GM21360 (cell line): ENCODE measurements around the gene SZT2.

Experiments used
- ATAC-seq: cut with Tn5 transposase; IDR thresholded peaks from one replicate; pipeline ENCODE4 v1.9.1; 2021; ENCODE audit warnings: mild to moderate bottlenecking, moderate library complexity; ENCODE audit not compliant: unreplicated experiment

SZT2 gene

DNA sequence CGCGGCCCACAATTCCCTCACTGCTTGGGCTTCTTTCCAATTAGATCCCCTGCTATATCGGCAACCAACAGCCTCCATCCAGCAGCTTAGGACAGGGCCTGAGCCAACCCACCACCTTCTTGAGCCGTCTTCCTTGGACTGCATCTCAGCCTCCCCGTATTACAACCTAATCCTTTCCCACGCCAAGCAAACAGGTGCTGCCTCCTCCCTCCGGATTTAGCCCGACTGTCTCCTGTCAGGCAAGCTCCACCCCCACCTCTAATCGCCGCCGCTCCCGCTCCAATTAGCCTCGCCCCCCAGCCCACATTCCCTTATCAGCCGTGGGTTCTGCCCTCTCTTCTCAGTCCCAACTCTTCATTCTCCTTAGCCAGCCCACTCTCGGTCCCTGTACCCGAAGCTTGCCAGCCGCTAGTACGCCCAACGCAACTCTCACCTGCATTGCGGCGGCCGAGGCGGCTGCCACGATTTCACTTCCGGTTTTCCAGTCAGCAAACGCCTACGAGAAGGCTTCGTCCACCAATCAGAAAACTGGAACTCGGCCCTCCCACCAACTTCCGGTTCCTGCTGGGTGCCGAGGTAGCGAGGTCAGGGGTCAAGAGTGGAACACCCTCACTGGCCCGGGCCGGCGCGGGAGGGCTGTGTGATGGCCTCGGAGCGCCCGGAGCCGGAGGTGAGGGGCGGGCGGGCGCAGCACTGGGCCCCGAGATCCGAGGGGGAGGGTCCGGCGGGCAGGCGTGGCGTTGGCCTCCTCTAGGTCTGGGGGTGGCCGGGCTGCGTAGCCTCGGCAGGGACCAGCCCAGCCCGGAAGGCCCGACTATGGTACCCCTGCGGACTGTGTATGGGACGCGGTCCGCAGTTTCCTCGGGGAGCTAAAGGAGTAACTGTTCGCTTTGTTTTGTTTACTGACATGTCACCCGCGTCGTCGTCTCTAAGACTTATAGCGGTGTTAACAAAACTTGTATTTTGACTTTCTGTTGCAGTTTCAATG lies at the start of gene SZT2, which contains the start of gene MED8:
Gene SZT2 (plus strand): TSS at position 574 of the 988 bp plus-strand sequence. CDS start 70 bp downstream, at position 644.
Gene MED8 (minus strand): TSS at position 475 of the 988 bp plus-strand sequence. CDS start 36 bp downstream, at position 439.
- ATAC-seq: peak; percentile 78

DNA sequence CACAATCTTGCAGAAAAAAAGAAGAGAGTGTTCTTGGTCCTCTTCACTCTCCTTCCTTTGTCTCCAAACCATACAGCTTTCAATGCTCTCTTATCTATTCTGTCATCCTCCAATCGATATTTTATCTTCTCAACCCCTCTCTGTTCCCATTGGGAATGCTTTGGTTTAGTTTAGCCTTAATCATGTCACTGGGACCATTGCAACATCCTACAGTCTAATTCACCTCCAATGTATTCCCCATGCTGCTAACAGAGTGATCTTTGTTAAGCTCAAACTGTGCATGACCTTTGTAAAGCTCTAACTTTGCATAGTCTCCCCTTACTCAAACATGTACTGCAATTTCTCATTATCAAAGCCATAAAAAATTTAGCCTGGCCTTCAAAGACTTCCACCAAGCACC lies 49.1 kb upstream of the SZT2 start:
- ATAC-seq: no peak

DNA sequence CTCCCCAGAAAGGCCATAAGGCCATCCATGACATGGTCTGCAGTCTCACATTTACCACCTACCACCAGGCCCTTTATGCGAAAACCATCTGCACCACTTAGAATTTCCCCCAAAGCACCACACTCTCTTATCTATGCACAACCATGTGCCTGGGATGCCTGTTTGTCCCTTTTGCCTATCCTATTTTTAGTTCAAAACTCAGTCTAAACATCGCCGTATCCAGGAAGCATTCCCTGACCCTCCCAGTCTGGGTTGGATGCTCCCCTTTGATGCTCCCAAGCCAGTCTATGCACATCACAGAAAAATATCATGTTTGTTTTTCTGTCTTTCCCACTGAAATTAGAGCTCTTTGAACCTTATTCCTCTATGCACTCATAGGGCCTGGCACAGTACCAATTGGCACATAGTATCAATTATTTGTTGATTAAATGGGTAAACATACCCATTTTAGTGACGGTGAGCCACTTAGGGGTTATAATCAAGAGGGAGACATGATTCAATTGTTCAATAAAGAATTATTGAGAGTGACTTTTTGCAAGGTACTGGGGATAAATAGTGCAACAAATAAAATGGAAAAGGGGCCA lies 45.3 kb upstream of the SZT2 start:
- ATAC-seq: no peak

DNA sequence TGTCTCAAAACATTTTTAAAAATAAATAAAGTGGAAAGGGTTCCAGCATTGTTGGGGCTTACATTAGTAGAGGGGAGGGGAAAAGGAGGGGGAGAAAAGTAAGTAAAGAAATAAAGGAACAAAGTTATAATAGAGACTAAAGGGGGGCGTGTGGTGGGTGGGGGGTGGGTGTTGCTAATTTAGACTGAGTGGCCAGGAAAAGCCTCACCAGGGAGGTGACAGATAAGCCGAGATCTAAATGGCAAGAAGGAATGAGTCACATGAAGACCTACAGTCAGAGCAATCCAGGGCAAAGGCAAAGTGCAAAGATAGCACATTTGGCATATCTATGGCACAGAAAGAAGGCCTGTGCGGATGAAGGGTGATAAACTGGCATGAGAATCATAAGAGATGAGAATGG lies 44.6 kb upstream of the SZT2 start:
- no peak for ATAC-seq

DNA sequence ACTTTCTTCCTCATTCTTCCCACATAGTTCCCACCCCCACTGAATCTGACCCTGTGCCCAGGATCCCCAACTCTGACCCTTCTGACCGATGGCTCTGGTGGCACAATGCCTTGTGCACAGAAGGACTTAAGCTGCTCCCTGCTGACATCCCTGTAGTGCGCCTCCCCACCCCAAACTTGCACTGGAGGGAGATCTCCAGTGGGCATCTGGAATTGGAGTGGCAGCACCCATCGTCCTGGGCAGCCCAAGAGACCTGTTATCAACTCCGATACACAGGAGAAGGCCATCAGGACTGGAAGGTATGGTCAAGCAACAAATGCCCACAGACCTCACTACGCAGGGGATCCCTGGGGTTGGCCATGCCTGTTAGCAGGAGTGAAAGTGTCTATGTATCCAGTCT lies 43.1 kb upstream of the SZT2 start:
- no peak for ATAC-seq

DNA sequence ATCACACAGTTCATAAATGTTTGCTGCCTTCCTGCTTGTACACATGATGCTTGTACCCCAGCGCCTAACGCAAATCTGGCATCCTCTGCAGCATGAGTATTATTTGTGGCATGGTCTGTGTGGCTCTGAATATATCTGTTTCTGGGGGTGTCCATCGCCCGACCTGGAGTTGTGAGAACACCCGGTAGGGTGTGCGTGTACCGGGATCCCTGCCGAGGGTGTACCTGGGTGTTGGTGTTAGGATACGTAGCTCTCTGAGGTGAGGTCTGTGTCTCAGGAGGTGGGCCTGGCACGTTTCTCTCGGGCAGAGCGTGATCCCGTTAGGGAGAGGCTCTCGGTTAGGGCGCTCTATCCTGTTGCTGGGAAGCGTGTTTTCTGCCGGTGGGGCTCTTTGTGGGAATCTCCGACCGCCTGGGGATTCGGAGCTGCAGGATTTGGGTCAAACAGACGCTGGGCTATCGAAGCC lies 41.3 kb upstream of the SZT2 start:
- no peak for ATAC-seq

DNA sequence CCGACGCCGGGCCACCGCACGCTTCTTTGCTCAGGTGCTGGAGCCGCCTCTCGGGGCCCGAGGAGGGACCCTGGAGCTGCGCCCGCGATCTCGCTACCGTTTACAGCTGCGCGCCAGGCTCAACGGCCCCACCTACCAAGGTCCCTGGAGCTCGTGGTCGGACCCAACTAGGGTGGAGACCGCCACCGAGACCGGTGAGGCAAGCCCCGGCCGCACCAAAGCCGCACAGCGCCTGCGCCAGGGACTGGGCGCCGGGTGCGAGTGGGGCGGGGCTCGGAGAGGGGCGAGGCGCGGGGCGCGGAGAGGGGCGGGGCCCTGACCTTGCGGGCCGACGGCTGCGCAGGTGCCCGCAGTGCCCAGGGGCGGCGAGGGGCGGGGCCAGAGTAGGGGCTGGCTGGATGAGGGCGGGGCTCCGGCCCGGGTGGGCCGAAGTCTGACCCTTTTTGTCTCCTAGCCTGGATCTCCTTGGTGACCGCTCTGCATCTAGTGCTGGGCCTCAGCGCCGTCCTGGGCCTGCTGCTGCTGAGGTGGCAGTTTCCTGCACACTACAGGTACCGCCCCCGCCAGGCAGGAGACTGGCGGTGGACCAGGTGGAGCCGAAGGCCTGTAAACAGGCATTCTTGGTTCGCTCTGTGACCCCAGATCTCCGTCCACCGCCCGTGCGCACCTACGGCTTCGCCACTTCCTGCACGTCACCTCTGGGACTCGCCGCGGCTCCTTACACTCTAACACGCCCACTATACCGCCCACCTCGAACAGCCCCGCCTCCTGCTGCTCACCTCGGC lies 40.7 kb upstream of the SZT2 start:
- no peak for ATAC-seq

DNA sequence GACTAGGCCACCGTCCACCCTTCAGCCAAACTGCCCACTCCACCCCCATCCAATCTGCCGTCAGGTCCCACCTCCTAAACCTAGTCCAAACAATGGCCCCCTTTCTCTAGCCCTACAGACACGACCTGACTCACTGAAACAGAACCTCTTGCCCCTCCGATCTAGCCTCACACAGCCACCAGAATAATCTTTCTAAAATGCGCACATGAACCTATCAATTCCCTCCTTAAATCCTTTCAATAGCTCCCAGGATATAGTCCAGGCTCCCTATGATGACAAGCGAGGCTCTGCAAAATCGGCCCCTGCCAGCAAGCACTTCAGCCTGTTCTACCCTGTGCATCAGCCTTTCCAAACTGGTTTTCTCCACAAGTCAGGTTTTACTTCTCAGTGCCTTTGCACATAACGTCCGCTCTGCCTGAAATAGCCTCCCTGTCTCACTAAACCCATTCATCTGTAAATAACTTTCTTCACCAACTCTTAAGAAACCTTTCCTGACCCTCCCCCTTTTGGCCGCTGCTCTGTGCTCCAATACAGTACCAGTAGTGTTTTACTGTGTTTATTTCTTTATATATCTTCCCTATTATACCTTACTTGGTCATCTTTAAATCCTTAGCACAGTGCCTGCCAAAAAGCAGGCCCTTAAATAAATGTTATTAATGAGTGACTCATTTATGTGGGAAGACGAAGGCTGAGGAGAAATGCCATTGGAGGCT lies 39.9 kb upstream of the SZT2 start:
- ATAC-seq: no peak

DNA sequence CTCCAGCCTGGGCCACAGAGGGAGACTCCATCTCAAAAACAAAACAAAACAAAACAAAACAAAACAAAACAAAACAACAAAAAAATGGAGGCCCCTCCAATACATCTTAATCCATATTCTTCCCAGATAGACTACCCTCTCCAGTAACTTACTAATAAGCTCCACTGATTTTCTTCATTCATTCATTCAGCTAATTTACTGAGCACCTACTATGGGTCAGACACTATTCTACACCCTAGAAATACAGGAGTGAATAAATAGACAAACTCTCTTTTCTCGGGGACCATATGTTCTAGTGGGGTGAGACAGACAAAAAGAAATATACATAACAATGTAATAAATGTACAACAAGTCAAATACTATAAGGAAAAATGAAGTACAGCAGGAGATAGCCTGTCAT lies 38.7 kb upstream of the SZT2 start:
- ATAC-seq: no peak

DNA sequence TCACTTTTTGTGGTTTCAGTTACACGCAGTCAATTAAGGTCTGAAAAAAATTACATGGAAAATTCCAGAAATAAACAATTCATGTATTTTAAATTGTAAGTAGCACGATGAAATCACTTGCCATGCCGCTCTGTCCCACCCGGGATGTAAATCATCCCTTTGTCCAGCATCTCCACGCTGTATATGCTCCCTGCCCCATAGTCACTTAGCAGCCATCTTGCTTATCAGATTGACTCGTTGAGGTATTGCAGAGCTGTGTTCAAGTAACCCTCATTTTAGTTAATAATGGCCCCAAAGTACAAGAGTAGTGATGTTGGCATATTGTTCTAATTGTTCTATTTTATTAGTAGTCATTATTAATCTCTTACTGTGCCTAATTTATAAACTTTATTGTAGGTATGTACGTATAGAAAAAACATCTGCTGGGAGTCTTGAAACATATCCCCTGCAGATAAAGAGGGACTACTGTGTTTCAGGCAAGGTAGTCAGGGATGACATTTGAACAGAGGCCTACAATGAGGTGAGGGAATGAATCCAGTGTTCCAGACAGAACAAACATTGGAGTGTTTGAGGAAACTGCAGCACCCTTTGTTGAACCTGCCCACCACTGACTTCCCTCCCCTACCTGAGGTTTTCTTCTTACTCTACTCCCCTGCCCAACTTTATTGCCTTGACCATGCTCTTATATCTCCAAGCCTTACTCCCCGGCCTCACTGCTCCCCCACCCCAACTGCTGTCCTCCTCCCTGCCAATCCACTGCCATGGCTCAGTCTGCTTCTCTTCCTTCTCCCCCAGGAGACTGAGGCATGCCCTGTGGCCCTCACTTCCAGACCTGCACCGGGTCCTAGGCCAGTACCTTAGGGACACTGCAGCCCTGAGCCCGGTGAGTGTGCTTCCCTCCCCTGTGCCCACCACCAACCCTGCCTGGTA lies 38.0 kb upstream of the SZT2 start:
- no peak for ATAC-seq

DNA sequence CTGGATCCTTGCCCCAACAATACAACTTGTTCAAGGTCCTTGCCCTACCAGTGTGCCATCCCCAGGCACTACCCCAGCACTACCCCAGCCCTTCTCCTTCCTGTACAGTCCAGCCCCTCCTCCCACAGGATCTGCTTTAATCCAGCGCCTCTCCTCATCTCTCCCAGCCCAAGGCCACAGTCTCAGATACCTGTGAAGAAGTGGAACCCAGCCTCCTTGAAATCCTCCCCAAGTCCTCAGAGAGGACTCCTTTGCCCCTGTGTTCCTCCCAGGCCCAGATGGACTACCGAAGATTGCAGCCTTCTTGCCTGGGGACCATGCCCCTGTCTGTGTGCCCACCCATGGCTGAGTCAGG lies 37.4 kb upstream of the SZT2 start:
- no peak for ATAC-seq

DNA sequence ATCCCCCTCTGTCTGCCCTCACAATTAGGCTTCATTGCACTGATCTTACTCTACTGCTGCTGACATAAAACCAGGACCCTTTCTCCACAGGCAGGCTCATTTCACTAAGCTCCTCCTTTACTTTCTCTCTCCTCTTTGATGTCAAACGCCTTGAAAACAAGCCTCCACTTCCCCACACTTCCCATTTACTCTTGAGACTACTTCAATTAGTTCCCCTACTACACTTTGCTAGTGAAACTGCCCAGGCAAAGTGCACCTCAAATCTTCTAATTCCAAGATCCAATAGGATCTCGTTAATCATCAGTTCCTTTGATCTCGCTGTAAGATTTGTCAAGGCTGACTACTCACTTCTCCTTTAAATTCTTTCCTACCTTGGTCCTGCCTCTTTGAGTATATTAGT lies 36.8 kb upstream of the SZT2 start:
- ATAC-seq: no peak

DNA sequence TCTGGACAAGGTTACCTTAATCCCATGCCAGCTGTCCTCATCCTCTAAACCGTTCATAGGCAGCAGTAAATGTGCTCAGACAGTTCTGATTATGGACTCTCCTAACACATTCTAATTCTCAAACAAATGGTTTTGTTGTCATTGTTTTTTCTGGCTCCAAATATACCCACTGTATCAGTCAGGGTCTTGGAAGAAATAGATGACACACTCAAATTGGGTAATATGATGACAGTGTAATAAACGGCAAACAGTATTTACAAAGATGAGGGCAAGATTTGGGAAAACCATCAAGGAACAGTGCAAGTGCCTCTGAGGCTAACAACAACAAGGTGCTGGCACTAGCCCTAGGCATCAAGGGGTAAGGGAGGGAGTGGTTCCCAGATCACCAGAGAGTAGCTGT lies 35.2 kb upstream of the SZT2 start:
- ATAC-seq: no peak

DNA sequence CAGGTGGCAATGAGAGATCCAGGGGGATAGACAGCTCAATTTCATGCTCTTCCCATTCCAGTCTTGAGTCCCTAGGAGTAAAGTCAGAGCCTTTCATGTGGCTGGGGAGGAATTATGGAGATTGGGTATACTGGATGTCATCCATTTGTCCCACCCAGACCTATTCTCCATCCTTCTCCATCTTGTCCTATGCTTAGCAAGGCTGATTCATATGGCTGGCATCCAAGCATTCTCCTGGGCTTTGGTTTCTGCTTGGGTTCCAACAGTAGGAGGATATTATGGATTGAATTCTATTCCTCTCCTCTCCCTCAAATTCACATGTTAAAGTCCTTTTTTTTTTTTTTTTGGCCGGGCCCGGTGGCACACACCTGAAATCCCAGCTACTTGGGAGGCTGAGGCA lies 34.8 kb upstream of the SZT2 start:
- no peak for ATAC-seq

DNA sequence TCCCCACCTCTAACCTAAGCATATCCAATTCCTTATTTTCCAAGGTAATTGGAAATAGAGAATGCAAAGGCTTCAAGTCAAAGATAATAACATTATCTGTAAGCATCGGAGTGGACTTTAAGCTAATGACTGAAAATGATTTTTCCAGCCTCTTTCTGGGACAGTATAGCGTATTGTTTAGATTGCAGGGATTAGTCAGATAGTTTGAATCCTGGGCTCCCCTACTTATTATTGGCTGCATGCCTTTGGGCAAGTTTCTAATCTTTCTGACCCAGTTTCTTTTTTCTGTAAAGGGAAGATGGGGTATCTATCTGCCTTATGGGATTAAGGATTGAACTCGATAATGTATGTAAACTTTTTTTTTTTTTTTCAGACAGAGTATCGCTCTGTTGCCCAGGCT lies 32.4 kb upstream of the SZT2 start:
- no peak for ATAC-seq

DNA sequence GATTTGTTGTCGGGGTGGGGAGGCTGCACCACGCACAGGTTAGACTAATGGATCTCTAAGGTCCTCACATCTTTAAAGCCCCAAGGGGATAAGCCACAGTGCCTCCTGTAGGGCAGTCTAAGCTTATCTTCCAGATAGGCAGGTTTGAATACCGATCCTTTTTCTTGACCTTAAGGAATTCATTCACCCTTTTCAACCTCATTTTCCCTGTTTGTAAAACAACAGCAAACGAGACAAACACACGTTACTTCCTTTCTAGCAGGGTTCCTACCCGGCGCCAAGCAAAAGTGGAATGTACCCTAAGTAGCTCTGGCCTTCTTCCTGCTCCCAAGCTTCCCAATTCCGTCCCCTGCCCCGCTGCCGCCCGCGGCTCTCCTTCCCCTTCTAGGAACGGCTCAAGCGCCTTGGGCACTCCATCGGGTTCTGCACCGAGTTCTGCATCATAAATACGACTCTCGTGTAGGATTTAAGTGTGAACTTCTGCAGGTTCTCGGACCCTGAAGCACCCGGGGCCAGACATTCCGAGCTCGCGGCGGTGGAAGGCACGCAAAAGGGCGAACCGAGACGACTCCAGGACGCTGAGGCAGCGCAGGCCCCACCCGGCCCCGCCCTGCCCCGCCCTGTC lies 31.5 kb upstream of the SZT2 start:
- ATAC-seq: peak; percentile 3

DNA sequence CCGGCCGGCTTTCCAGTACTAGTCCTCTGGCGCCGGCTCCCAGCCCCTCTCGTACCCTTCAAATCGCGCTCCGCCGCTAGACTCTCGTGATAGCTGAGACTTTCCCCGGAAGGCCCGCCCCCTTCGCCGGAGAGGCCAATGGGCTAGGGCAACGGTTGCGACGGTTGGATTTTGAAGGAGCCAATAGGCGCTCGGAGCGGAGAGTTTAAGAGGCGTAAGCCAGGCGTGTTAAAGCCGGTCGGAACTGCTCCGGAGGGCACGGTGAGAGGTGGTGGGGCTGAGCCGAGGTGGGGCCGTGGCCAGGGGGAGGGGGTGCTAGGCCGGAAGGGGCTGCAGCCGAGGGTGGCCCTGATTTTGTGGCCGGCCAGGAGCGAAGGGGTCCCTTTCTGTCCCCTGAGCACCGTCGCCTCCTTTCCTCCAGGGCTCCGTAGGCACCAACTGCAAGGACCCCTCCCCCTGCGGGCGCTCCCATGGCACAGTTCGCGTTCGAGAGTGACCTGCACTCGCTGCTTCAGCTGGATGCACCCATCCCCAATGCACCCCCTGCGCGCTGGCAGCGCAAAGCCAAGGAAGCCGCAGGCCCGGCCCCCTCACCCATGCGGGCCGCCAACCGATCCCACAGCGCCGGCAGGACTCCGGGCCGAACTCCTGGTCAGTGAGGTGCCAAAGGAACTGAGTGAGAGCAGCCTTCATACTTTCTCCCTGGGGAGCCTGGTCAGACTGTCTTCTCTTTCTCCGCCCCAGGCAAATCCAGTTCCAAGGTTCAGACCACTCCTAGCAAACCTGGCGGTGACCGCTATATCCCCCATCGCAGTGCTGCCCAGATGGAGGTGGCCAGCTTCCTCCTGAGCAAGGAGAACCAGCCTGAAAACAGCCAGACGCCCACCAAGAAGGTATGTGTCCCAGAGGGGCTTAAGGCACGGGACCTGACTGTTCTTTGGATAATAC lies 30.7 kb upstream of the SZT2 start, which contains the start of gene CDC20:
Gene CDC20 (plus strand): TSS at position 236 of the 948 bp plus-strand sequence. CDS start 235 bp downstream, at position 471.
- ATAC-seq: peak; percentile 95

DNA sequence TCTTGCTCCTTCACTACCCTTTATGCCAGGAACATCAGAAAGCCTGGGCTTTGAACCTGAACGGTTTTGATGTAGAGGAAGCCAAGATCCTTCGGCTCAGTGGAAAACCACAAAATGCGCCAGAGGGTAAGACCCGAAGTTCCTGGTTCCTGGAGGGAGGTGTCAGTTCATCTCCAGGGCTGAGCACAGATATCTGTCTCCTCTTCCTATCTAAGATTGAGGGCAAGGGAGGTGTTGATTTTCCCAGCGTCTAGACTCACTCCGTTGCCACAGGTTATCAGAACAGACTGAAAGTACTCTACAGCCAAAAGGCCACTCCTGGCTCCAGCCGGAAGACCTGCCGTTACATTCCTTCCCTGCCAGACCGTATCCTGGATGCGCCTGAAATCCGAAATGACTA lies 30.0 kb upstream of the SZT2 start:
- no peak for ATAC-seq
